Suprapubic skin (tissue), 3 donors: ENCODE data around the gene IGFBP4.

Source experiments
- CTCF ChIP-seq, 2 donors: fragments of 200-600 bp in 1 of 2; fragments of 450-650 bp in 1 of 2; sonication (generic) in 1 of 2; IDR thresholded peaks; one replicate each; pipeline ENCODE4 v1.5.1; 2016 to 2019; ENCODE audit warnings: antibody characterized with exemption in 2 of 2, mild to moderate bottlenecking in 1 of 2, moderate library complexity in 1 of 2
- EP300 ChIP-seq: sonication (generic); formaldehyde crosslinking; IDR thresholded peaks from one replicate; pipeline ENCODE4 v1.6.1; 2017; ENCODE audit warnings: antibody characterized with exemption
- POLR2A ChIP-seq, 2 donors: fragments of 450-650 bp; IDR thresholded peaks; one replicate each; pipeline ENCODE4 v1.6.1; 2017; ENCODE audit warnings: antibody characterized with exemption in 2 of 2, mild to moderate bottlenecking in 2 of 2, moderate library complexity in 2 of 2

GRCh38 chr17:40472733-40473452 lies 29.6 kb downstream of the IGFBP4 start:
- no peak for TF ChIP-seq CTCF (IDR thresholded peaks at IDR 0.05)
- no peak for TF ChIP-seq POLR2A (IDR thresholded peaks at IDR 0.05)
- TF ChIP-seq EP300 = no peak
